K562 (cell line): ENCODE data around the gene PRUNE1. TPM values are rescaled to one million over a fixed set of nuclear protein-coding genes. Genes with fewer than 3 reads are reported as not detected.

Experiments
- BCL6 ChIP-seq: fragments of 250-450 bp; sonication (Bioruptor Pico); IDR thresholded peaks from 2 replicates; pipeline ENCODE4 v1.4.0; 2020
- ERF ChIP-seq: fragments of 450-650 bp; formaldehyde crosslinking; IDR thresholded peaks from 2 replicates; pipeline ENCODE4 v1.4.0; 2020; ENCODE audit warnings: mild to moderate bottlenecking, mixed read lengths
- ETV5 ChIP-seq: sonication (generic); formaldehyde crosslinking; IDR thresholded peaks from 2 replicates; pipeline ENCODE4 v1.4.0; 2020; ENCODE audit warnings: low read depth, mild to moderate bottlenecking, missing genetic modification reagents
- KLF16 ChIP-seq: IDR thresholded peaks from 2 replicates; pipeline ENCODE4 v1.6.1; 2016; ENCODE audit warnings: antibody characterized with exemption
- MECOM ChIP-seq: fragments of 250-450 bp; sonication (Bioruptor Pico); IDR thresholded peaks from 2 replicates; pipeline ENCODE4 v1.8.0; 2022; ENCODE audit warnings: inconsistent platforms
- POLR2AphosphoS2 ChIP-seq: IDR thresholded peaks from 2 replicates; pipeline ENCODE4 v1.6.1; 2012; ENCODE audit warnings: low read length, improper control_type of control experiment
- RAD21 ChIP-seq, 2 experiments: fragments of 250-450 bp in 1 of 2; fragments of 450-650 bp in 1 of 2; sonication (Bioruptor Pico) in 1 of 2; formaldehyde crosslinking in 1 of 2; IDR thresholded peaks in 1 of 2; conservative IDR thresholded peaks in 1 of 2; 2 replicates each; pipeline versions ENCODE4 v1.4.0 to v1.8.0; 2020 to 2022; ENCODE audit warnings: mild to moderate bottlenecking in 2 of 2, moderate library complexity in 1 of 2
- RBM25 ChIP-seq: fragments of 200-400 bp; formaldehyde crosslinking; IDR thresholded peaks from 2 replicates; pipeline ENCODE4 v1.6.1; 2018; ENCODE audit warnings: low read length, low read depth, moderate library complexity; ENCODE audit not compliant: severe bottlenecking
- STAG1 ChIP-seq: sonication (generic); formaldehyde crosslinking; IDR thresholded peaks from 2 replicates; pipeline ENCODE4 v1.5.0; 2020; ENCODE audit warnings: missing genetic modification reagents, borderline replicate concordance
- STAT6 ChIP-seq: sonication (generic); formaldehyde crosslinking; IDR thresholded peaks from 2 replicates; pipeline ENCODE4 v1.8.1; 2023; ENCODE audit warnings: mild to moderate bottlenecking, missing genetic modification reagents
- ZNF134 ChIP-seq: fragments of 250-450 bp; sonication (Bioruptor Pico); conservative IDR thresholded peaks from 2 replicates; pipeline ENCODE4 v1.4.0; 2020
- ZNF274 ChIP-seq: IDR thresholded peaks from 2 replicates; pipeline ENCODE4 v1.6.1; 2011; ENCODE audit warnings: low read depth, mild to moderate bottlenecking, low read length, moderate library complexity, borderline replicate concordance
- ZNF3 ChIP-seq: fragments of 250-450 bp; sonication (Bioruptor Pico); IDR thresholded peaks from 2 replicates; pipeline ENCODE4 v1.5.0; 2021; ENCODE audit warnings: mild to moderate bottlenecking, moderate library complexity
- ZNF507 ChIP-seq: conservative IDR thresholded peaks from 2 replicates; pipeline ENCODE4 v1.6.1; 2017; ENCODE audit warnings: missing genetic modification characterization, missing compliant biosample characterization
- ZNF75A ChIP-seq: fragments of 450-650 bp; formaldehyde crosslinking; IDR thresholded peaks from 2 replicates; pipeline ENCODE4 v1.4.0; 2020; ENCODE audit warnings: mild to moderate bottlenecking
- polyA plus RNA-seq, 8 experiments: library from polyadenylated mRNA; depleted of rRNA in 4 of 8; stranded (reverse) in 5 of 8; unstranded in 3 of 8; fragments of >200 nt; fragmentation: Nextera tagmentation in 2 of 8; fragmentation: Illumina TruSeq in 1 of 8; extraction: Ambion mirVana in 2 of 8; extraction: Trizol in 1 of 8; gene quantifications; 2 replicates each; pipeline versions ENCODE4 v1.2.1 to v1.2.3, GENCODE V29; 2011 to 2014; ENCODE audit warnings: inconsistent platforms in 1 of 8, missing spikeins in 1 of 8
- total RNA-seq, 7 experiments: library from RNA; depleted of rRNA in 6 of 7; stranded (reverse); fragments of >200 nt in 6 of 7; fragmentation: Illumina TruSeq in 2 of 7; extraction: Trizol in 2 of 7; gene quantifications; 2 replicates each; pipeline versions ENCODE4 v1.2.1 to v1.2.3, GENCODE V29; 2011 to 2021; ENCODE audit warnings: low replicate concordance in 1 of 7
- TF ChIP-seq, protein P1 (sequence below): sonication (generic); formaldehyde crosslinking; IDR thresholded peaks from 2 replicates; pipeline ENCODE4 v1.8.0; 2022; ENCODE audit warnings: mild to moderate bottlenecking, low read depth, missing genetic modification reagents
- TF ChIP-seq, protein P2 (sequence below): sonication (generic); formaldehyde crosslinking; IDR thresholded peaks from 2 replicates; pipeline ENCODE4 v1.8.1; 2023; ENCODE audit warnings: missing genetic modification reagents, mild to moderate bottlenecking, borderline replicate concordance

PRUNE1 gene
- total and polyA plus RNA-seq, 9 of the 15 experiments (the other 6 are each of a cell fraction or from before 2014, with no cell fraction given), result 16.7 to 48.3 (median 26.2) TPM

DNA sequence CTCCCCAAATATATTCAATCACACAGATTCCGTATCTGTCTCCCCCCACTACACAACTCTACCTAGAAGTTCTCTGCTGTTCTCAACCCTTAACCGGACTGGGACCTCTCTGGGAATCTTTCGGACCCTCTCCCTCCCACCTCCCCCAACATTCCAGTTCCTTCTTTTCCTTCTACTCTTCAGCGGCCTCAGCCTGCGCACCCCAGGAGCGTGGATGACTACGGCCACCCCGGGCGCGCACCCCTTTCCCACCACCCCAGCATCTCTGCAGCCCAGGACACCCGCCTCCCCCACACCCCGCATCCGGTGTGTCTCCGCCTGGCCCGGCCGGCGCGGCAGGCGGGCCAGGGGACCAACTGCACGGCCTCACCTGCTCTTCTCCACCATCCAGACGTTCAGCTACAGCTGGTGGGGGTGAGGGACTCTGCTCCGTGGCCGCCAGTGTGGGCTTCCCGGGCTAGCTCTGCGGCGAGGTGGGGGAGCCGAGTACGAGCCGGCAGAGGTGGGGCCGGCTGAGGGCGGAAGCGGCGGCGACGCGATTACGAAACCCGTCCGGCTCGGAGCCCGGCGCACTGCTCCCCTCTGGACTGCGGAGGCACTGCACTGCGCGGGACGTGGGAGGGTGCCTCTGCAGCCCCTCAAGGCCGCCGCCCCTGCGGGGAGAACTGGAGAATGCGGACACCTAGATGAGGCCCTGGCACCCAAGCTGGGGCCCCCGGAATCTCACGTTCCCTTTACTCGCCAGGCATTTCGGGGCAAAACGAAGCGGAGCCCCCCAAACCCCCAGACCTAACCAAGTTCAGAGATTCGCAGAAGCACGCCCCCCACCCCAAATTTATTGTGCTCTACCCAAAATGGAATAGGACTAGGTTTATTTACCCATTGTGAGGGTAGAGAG is 51.1 kb downstream of the PRUNE1 start, which contains the start of gene CDC42SE1 (continued):
- TF ChIP-seq, protein P1, sequence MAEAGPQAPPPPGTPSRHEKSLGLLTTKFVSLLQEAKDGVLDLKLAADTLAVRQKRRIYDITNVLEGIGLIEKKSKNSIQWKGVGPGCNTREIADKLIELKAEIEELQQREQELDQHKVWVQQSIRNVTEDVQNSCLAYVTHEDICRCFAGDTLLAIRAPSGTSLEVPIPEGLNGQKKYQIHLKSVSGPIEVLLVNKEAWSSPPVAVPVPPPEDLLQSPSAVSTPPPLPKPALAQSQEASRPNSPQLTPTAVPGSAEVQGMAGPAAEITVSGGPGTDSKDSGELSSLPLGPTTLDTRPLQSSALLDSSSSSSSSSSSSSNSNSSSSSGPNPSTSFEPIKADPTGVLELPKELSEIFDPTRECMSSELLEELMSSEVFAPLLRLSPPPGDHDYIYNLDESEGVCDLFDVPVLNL (CRISPR knock-in tag), result no peak
- TF ChIP-seq ERF (CRISPR knock-in tag), result peak; percentile 83; the same call in 1 of the 2 replicates
- TF ChIP-seq RBM25, result no peak
- peak; percentile 58; the same call in 1 of the 2 replicates for TF ChIP-seq KLF16
- TF ChIP-seq ETV5 (CRISPR knock-in tag), result peak; percentile 99
- no peak for TF ChIP-seq BCL6 (CRISPR knock-in tag)
- no peak for TF ChIP-seq ZNF75A (CRISPR knock-in tag)
- TF ChIP-seq STAG1 (CRISPR knock-in tag), result 0 out of 2 replicates have a peak, but pooled peaks have one; percentile 46
- 0 out of 2 replicates have a peak, but pooled peaks have one; percentile 50 for TF ChIP-seq STAT6 (CRISPR knock-in tag)
- peak; percentile 45 to 59 for TF ChIP-seq RAD21 (CRISPR knock-in tag; conservative IDR thresholded peaks at IDR 0.05 in 1 of 2, IDR thresholded peaks at IDR 0.05 in 1 of 2)
- TF ChIP-seq MECOM (CRISPR knock-in tag), result no peak
- TF ChIP-seq ZNF3 (CRISPR knock-in tag), result no peak
- TF ChIP-seq POLR2AphosphoS2, result peak; percentile 75
- peak; percentile 36; the same call in 1 of the 2 replicates for TF ChIP-seq ZNF134 (CRISPR knock-in tag)
- TF ChIP-seq ZNF274, result no peak; the same call in 1 of the 2 replicates
- TF ChIP-seq, protein P2, sequence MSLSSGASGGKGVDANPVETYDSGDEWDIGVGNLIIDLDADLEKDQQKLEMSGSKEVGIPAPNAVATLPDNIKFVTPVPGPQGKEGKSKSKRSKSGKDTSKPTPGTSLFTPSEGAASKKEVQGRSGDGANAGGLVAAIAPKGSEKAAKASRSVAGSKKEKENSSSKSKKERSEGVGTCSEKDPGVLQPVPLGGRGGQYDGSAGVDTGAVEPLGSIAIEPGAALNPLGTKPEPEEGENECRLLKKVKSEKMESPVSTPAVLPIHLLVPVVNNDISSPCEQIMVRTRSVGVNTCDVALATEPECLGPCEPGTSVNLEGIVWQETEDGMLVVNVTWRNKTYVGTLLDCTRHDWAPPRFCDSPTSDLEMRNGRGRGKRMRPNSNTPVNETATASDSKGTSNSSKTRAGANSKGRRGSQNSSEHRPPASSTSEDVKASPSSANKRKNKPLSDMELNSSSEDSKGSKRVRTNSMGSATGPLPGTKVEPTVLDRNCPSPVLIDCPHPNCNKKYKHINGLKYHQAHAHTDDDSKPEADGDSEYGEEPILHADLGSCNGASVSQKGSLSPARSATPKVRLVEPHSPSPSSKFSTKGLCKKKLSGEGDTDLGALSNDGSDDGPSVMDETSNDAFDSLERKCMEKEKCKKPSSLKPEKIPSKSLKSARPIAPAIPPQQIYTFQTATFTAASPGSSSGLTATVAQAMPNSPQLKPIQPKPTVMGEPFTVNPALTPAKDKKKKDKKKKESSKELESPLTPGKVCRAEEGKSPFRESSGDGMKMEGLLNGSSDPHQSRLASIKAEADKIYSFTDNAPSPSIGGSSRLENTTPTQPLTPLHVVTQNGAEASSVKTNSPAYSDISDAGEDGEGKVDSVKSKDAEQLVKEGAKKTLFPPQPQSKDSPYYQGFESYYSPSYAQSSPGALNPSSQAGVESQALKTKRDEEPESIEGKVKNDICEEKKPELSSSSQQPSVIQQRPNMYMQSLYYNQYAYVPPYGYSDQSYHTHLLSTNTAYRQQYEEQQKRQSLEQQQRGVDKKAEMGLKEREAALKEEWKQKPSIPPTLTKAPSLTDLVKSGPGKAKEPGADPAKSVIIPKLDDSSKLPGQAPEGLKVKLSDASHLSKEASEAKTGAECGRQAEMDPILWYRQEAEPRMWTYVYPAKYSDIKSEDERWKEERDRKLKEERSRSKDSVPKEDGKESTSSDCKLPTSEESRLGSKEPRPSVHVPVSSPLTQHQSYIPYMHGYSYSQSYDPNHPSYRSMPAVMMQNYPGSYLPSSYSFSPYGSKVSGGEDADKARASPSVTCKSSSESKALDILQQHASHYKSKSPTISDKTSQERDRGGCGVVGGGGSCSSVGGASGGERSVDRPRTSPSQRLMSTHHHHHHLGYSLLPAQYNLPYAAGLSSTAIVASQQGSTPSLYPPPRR (CRISPR knock-in tag), result peak; percentile 43; the same call in 1 of the 2 replicates
- no peak for TF ChIP-seq ZNF507 (tag)
